Lower leg skin (tissue), 4 donors: Measurements from ENCODE around the gene CCDC69. TPM values are rescaled to one million over a fixed set of nuclear protein-coding genes. Genes with fewer than 3 reads are reported as not detected.

ENCODE experiments used
- DNase-seq, 2 donors: peaks; one replicate each; pipeline ENCODE4 v3.0.0-alpha.2; 2019; ENCODE audit warnings: low spot score in 2 of 2
- H3K4me3 ChIP-seq: fragments of 200-600 bp; sonication (generic); 2 replicates; pipeline ENCODE4 v1.5.1; 2017; ENCODE audit warnings: mild to moderate bottlenecking, low read depth; ENCODE audit not compliant: poor library complexity, severe bottlenecking
- CTCF ChIP-seq, 3 donors: fragments of 450-650 bp; IDR thresholded peaks; one replicate each; pipeline ENCODE4 v1.5.1; 2016; ENCODE audit warnings: antibody characterized with exemption in 3 of 3, mild to moderate bottlenecking in 3 of 3, moderate library complexity in 2 of 3
- POLR2A ChIP-seq, 2 donors: fragments of 450-650 bp; IDR thresholded peaks; one replicate each; pipeline ENCODE4 v1.6.1; 2016 to 2017; ENCODE audit warnings: antibody characterized with exemption in 2 of 2, mild to moderate bottlenecking in 1 of 2, moderate library complexity in 1 of 2
- WGBS, 2 donors: methylation state at CpG; one replicate each; pipeline ENCODE4 v1.1.5; 2018; 5-methylcytosine and 5-hydroxymethylcytosine counted together
- intact Hi-C: fragments of 100-400 bp; cut with DNase I; formaldehyde crosslinking; loops from one replicate; pipeline ENCODE4 v1.15.0; 2023; ENCODE audit warnings: low total_unique reads
- total RNA-seq, 4 donors: library from RNA; depleted of rRNA; stranded (reverse); fragments of >200 nt; gene quantifications; one replicate each; pipeline ENCODE4 v1.1.0, GENCODE V29; 2016

CCDC69 gene
- total RNA-seq, result 10 to 100 TPM; 21.4 to 33.3 (median 24.2) TPM

GRCh38 chr5:151223447-151224264, at the start of gene CCDC69:
Gene CCDC69, minus strand, starts transcription at chr5:151224092. Its CDS starts 122 bp downstream, at chr5:151223970.
- intact Hi-C loops, result no loop called here
- TF ChIP-seq CTCF (IDR thresholded peaks at IDR 0.05) (no peak), POLR2A (IDR thresholded peaks at IDR 0.05) (no peak)
- 1% methylated on average over 58 of the region's 58 CpGs for WGBS, 2 donors
- DNase-seq, result peak; percentile 58 to 93
- peak within 1 kb of the TSS; percentile 56 for H3K4me3 ChIP-seq

GRCh38 chr5:151271336-151271735, 47.4 kb upstream of the CCDC69 start:
- H3K4me3 ChIP-seq, result no peak overlapping the region
- TF ChIP-seq POLR2A (IDR thresholded peaks at IDR 0.05), result no peak
- TF ChIP-seq CTCF (IDR thresholded peaks at IDR 0.05), result no peak
- intact Hi-C loops, result no loop called here
- DNase-seq, result no peak

- H3K4me3 ChIP-seq, result no peak overlapping the region
- WGBS, 2 donors, result 63 to 71% methylated on average over 1 of the region's 1 CpG
- DNase-seq, result no peak
- intact Hi-C loops, result no loop called here
- TF ChIP-seq POLR2A (IDR thresholded peaks at IDR 0.05), result no peak
- no peak for TF ChIP-seq CTCF (IDR thresholded peaks at IDR 0.05)
These were observed 46.7 kb upstream of the CCDC69 start for GRCh38 chr5:151270599-151270998.

- no peak overlapping the region for H3K4me3 ChIP-seq
- intact Hi-C loops, result loop anchor here (1.0 kb wide), 1 partner anchor 21 kb away; no protein-coding TSS in a partner anchor
- TF ChIP-seq CTCF (IDR thresholded peaks at IDR 0.05) (no peak), POLR2A (IDR thresholded peaks at IDR 0.05) (no peak)
- DNase-seq, result no peak
- WGBS, 2 donors, result 84 to 85% methylated on average over 11 of the region's 11 CpGs
These were observed 43.8 kb upstream of the CCDC69 start for GRCh38 chr5:151267491-151268260.

- intact Hi-C loops, result no loop called here
- WGBS, 2 donors, result 31 to 36% methylated on average over 1 of the region's 1 CpG
- peak in 1 of 2 donors; percentile 67 for DNase-seq
- no peak for TF ChIP-seq POLR2A (IDR thresholded peaks at IDR 0.05)
- TF ChIP-seq CTCF (IDR thresholded peaks at IDR 0.05), result no peak
- H3K4me3 ChIP-seq, result no peak overlapping the region
These were observed 40.2 kb upstream of the CCDC69 start for GRCh38 chr5:151264113-151264512.
